SU-DHL-6 (cell line): ENCODE results near the gene MDP1.

Experiments
- H2AFZ ChIP-seq: fragments of 200-600 bp; sonication (generic); 2 replicates; pipeline ENCODE4 v1.6.1; 2014; ENCODE audit warnings: low read depth, mild to moderate bottlenecking, moderate library complexity, mixed read lengths, antibody characterized with exemption, low read length; ENCODE audit not compliant: severe bottlenecking
- H3F3A ChIP-seq: fragments of 200-600 bp; shearing (Covaris generic); 2 replicates; pipeline ENCODE4 v1.6.0; 2016; ENCODE audit warnings: antibody characterized with exemption, mild to moderate bottlenecking; ENCODE audit not compliant: insufficient read depth
- H3K27ac ChIP-seq: fragments of 200-600 bp; sonication (generic); 2 replicates; pipeline ENCODE4 v1.5.1; 2016; ENCODE audit warnings: low read depth, mild to moderate bottlenecking, low read length, moderate library complexity, mixed read lengths
- H3K27me3 ChIP-seq: fragments of 200-600 bp; sonication (generic), shearing (Covaris generic); 2 replicates; pipeline ENCODE4 v1.6.0; 2014; ENCODE audit warnings: mild to moderate bottlenecking, low read length
- H3K36me3 ChIP-seq: fragments of 200-600 bp; sonication (generic); 2 replicates; pipeline ENCODE4 v1.6.1; 2014; ENCODE audit warnings: mild to moderate bottlenecking, low read length, mixed read lengths
- H3K4me2 ChIP-seq: fragments of 300-600, 200-600 bp; shearing (Covaris generic), sonication (generic); 2 replicates; pipeline ENCODE4 v1.6.0; 2014; ENCODE audit warnings: low read length, low read depth, mild to moderate bottlenecking; ENCODE audit not compliant: poor library complexity, severe bottlenecking
- H3K4me3 ChIP-seq: fragments of 200-600 bp; sonication (generic); 2 replicates; pipeline ENCODE4 v1.5.1; 2014; ENCODE audit warnings: antibody characterized with exemption, low read length, mild to moderate bottlenecking, mixed read lengths; ENCODE audit not compliant: insufficient read depth, poor library complexity, severe bottlenecking
- H3K79me2 ChIP-seq: fragments of 200-600 bp; sonication (generic); 2 replicates; pipeline ENCODE4 v1.6.1; 2014; ENCODE audit warnings: mild to moderate bottlenecking, low read length, moderate library complexity; ENCODE audit not compliant: insufficient read depth
- H3K9ac ChIP-seq: fragments of 200-600 bp; sonication (generic); 2 replicates; pipeline ENCODE4 v1.7.0; 2014; ENCODE audit warnings: mild to moderate bottlenecking, low read length
- H3K9me2 ChIP-seq: fragments of 200-600 bp; sonication (generic); replicated peaks from 2 replicates; pipeline ENCODE4 v1.6.1; 2014; ENCODE audit warnings: low read length; ENCODE audit not compliant: insufficient read depth
- H3K9me3 ChIP-seq: fragments of 200-600 bp; sonication (generic); 2 replicates; pipeline ENCODE4 v1.6.1; 2014; ENCODE audit warnings: low read length, mixed read lengths; ENCODE audit not compliant: insufficient read depth
- H4K20me1 ChIP-seq: fragments of 200-600 bp; sonication (generic); 2 replicates; pipeline ENCODE4 v1.6.1; 2014; ENCODE audit warnings: low read depth, mild to moderate bottlenecking, antibody characterized with exemption, low read length, moderate library complexity, mixed read lengths
- EZH2phosphoT487 ChIP-seq: fragments of 200-600 bp; sonication (generic), shearing (Covaris generic); conservative IDR thresholded peaks from 2 replicates; pipeline ENCODE4 v1.6.1; 2018; ENCODE audit warnings: mild to moderate bottlenecking, antibody characterized with exemption, low read length, moderate library complexity, mixed read lengths
- TF ChIP-seq, protein P1 (sequence below): fragments of 200-600 bp; sonication (generic); IDR thresholded peaks from one replicate; pipeline ENCODE4 v1.5.1; 2017; ENCODE audit warnings: antibody characterized with exemption, mild to moderate bottlenecking, low read length, moderate library complexity; ENCODE audit not compliant: insufficient read depth, poor library complexity, severe bottlenecking

MDP1 gene

DNA sequence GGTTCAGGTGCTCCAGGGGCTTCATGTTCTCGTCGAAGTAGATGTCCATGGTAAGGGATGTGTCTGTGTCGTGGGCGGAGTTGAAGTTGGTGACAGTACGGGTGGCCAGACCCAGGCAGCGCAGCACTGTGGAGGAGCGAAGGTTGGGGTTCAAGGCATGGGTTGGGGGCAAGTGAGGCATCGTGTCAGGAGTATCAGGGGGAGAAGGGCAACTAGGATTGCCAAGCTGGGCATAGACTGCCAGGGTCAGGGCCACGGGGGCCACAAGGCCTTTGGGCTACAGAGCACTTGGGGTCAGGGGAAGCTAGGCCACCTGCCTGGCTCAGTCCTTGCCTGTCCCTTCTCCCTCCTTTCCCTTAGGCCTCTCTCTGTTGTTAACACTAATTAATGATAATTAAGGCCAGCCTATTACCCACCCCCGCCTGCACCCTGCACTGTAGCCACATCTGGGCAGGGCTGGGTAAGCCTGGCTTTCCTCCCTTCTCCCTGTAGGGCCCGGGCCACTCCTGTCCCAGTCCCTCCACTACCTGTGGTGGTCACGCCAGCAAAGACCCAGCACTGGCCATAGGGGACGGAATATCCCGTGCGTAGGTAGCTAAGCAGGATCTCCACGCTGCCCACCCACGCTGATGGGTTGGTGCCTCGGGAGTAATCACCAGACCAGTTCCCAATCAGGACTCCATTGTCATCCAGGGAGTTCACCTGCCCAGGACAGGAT lies 42.8 kb upstream of the MDP1 start:
- no peaks in the 10 kb centered on the region for H3K79me2 ChIP-seq
- H3K36me3 ChIP-seq, result no peaks in the 10 kb centered on the region
- no peak overlapping the region for H3K27ac ChIP-seq
- no peaks in the 10 kb centered on the region for H3F3A ChIP-seq
- TF ChIP-seq EZH2phosphoT487, result no peak
- TF ChIP-seq, protein P1, sequence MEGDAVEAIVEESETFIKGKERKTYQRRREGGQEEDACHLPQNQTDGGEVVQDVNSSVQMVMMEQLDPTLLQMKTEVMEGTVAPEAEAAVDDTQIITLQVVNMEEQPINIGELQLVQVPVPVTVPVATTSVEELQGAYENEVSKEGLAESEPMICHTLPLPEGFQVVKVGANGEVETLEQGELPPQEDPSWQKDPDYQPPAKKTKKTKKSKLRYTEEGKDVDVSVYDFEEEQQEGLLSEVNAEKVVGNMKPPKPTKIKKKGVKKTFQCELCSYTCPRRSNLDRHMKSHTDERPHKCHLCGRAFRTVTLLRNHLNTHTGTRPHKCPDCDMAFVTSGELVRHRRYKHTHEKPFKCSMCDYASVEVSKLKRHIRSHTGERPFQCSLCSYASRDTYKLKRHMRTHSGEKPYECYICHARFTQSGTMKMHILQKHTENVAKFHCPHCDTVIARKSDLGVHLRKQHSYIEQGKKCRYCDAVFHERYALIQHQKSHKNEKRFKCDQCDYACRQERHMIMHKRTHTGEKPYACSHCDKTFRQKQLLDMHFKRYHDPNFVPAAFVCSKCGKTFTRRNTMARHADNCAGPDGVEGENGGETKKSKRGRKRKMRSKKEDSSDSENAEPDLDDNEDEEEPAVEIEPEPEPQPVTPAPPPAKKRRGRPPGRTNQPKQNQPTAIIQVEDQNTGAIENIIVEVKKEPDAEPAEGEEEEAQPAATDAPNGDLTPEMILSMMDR, result no peak
- H3K9me2 ChIP-seq, result no peaks in the 10 kb centered on the region
- H2AFZ ChIP-seq, result no peak overlapping the region
- H3K27me3 ChIP-seq, result no peaks in the 10 kb centered on the region
- H3K4me3 ChIP-seq, result no peak overlapping the region
- no peaks in the 10 kb centered on the region for H4K20me1 ChIP-seq
- no peak overlapping the region for H3K9ac ChIP-seq
- H3K4me2 ChIP-seq, result no peak overlapping the region
- no peaks in the 10 kb centered on the region for H3K9me3 ChIP-seq

- no peak overlapping the region for H3K27ac ChIP-seq
Observed at GRCh38 chr14:24258119-24258518, 42.3 kb upstream of the MDP1 start.

GRCh38 chr14:24256960-24257359 lies 41.1 kb upstream of the MDP1 start:
- TF ChIP-seq EZH2phosphoT487, result no peak
- TF ChIP-seq, protein P1, result no peak
- Histone ChIP-seq H3K27ac (no peak overlapping the region), H3K4me2 (no peak overlapping the region), H4K20me1 (no peaks in the 10 kb centered on the region), H3K4me3 (no peak overlapping the region), H3K27me3 (no peaks in the 10 kb centered on the region), H2AFZ (no peak overlapping the region), H3K79me2 (no peaks in the 10 kb centered on the region), H3F3A (no peaks in the 10 kb centered on the region), H3K36me3 (no peaks in the 10 kb centered on the region), H3K9ac (no peak overlapping the region), H3K9me3 (no peaks in the 10 kb centered on the region), H3K9me2 (no peaks in the 10 kb centered on the region)

More at GRCh38 chr14:24258119-24258518, 42.3 kb upstream of the MDP1 start:
- H3K4me3 ChIP-seq, result no peak overlapping the region
- TF ChIP-seq, protein P1, result no peak
- TF ChIP-seq EZH2phosphoT487, result no peak
- no peaks in the 10 kb centered on the region for H3K9me2 ChIP-seq
- H3K36me3 ChIP-seq, result no peaks in the 10 kb centered on the region
- H3F3A ChIP-seq, result no peaks in the 10 kb centered on the region
- H3K27me3 ChIP-seq, result no peaks in the 10 kb centered on the region
- H2AFZ ChIP-seq, result no peak overlapping the region
- H3K79me2 ChIP-seq, result no peaks in the 10 kb centered on the region
- H3K9me3 ChIP-seq, result no peaks in the 10 kb centered on the region
- H3K9ac ChIP-seq, result no peak overlapping the region
- no peak overlapping the region for H3K4me2 ChIP-seq
- H4K20me1 ChIP-seq, result no peaks in the 10 kb centered on the region
